Measurements from ENCODE around the gene PSMC3.

The PSMC3 gene

GRCh38 chr11:47411884-47412746 is 14.1 kb downstream of the PSMC3 start:
- peak; percentile 64 for DNase-seq

- DNase-seq, result no peak
Observed at GRCh38 chr11:47410370-47411264, 15.6 kb downstream of the PSMC3 start.

GRCh38 chr11:47409440-47410369 is 16.5 kb downstream of the PSMC3 start:
- DNase-seq, result no peak

- DNase-seq, result no peak
Observed at GRCh38 chr11:47408598-47409439, 17.4 kb downstream of the PSMC3 start.

GRCh38 chr11:47407746-47408590 is 18.3 kb downstream of the PSMC3 start, which contains the start of gene SLC39A13:
Gene SLC39A13 (plus strand): TSS chr11:47408590. CDS start chr11:47410095, 1,505 bp downstream.
- DNase-seq, result peak; percentile 92

GRCh38 chr11:47406896-47407745 is 19.1 kb downstream of the PSMC3 start:
- DNase-seq, result no peak

GRCh38 chr11:47403571-47403970 is 22.7 kb downstream of the PSMC3 start:
- no peak for DNase-seq

- DNase-seq, result no peak
Observed at GRCh38 chr11:47403135-47403534, 23.1 kb downstream of the PSMC3 start.

GRCh38 chr11:47400768-47401279 is 25.4 kb downstream of the PSMC3 start:
- no peak for DNase-seq

- DNase-seq, result no peak
Observed at GRCh38 chr11:47399860-47400767, 26.1 kb downstream of the PSMC3 start.

- no peak for DNase-seq
Observed at GRCh38 chr11:47398551-47398950, 27.7 kb downstream of the PSMC3 start.

GRCh38 chr11:47398011-47398410 is 28.2 kb downstream of the PSMC3 start:
- no peak for DNase-seq

GRCh38 chr11:47396049-47396320 is 30.3 kb downstream of the PSMC3 start:
- DNase-seq, result no peak

- no peak for DNase-seq
Observed at GRCh38 chr11:47395223-47396048, 30.8 kb downstream of the PSMC3 start.

GRCh38 chr11:47394322-47395222 is 31.7 kb downstream of the PSMC3 start:
- DNase-seq, result peak; percentile 67

GRCh38 chr11:47394050-47394321 is 32.3 kb downstream of the PSMC3 start:
- no peak for DNase-seq
